OCI-LY1 (cell line): Measurements from ENCODE around the gene RGS11.

ENCODE experiments used
- H2AFZ ChIP-seq: fragments of 200-600 bp; sonication (generic), shearing (Covaris generic); 2 replicates; pipeline ENCODE4 v1.6.0; 2014; ENCODE audit warnings: antibody characterized with exemption, mild to moderate bottlenecking, low read length
- H3F3A ChIP-seq: fragments of 200-600 bp; sonication (generic), shearing (Covaris generic); 2 replicates; pipeline ENCODE4 v1.6.0; 2014; ENCODE audit warnings: mild to moderate bottlenecking, antibody characterized with exemption, low read length, moderate library complexity; ENCODE audit not compliant: insufficient read depth
- H3K27ac ChIP-seq: fragments of 200-600 bp; sonication (generic); 2 replicates; pipeline ENCODE4 v1.5.1; 2014; ENCODE audit warnings: low read length, mixed run types, mild to moderate bottlenecking, low read depth; ENCODE audit not compliant: poor library complexity, severe bottlenecking
- H3K27me3 ChIP-seq: fragments of 200-600 bp; sonication (generic); 2 replicates; pipeline ENCODE4 v1.6.0; 2014; ENCODE audit warnings: antibody characterized with exemption, mild to moderate bottlenecking, low read length, moderate library complexity; ENCODE audit not compliant: insufficient read depth
- H3K36me3 ChIP-seq: fragments of 200-600 bp; sonication (generic); 2 replicates; pipeline ENCODE4 v1.6.1; 2014; ENCODE audit warnings: mild to moderate bottlenecking, antibody characterized with exemption, low read length, moderate library complexity, mixed read lengths; ENCODE audit not compliant: insufficient read depth
- H3K4me1 ChIP-seq: fragments of 200-600 bp; sonication (generic); 2 replicates; pipeline ENCODE4 v1.5.1; 2014; ENCODE audit warnings: mild to moderate bottlenecking, low read length, moderate library complexity; ENCODE audit not compliant: insufficient read depth, severe bottlenecking
- H3K4me2 ChIP-seq: fragments of 200-600 bp; sonication (generic), shearing (Covaris generic); 2 replicates; pipeline ENCODE4 v1.6.1; 2014; ENCODE audit warnings: low read length
- H3K4me3 ChIP-seq: fragments of 200-600 bp; sonication (generic); 2 replicates; pipeline ENCODE4 v1.5.1; 2014; ENCODE audit warnings: low read length, low read depth, mild to moderate bottlenecking, mixed read lengths; ENCODE audit not compliant: poor library complexity, severe bottlenecking
- H3K79me2 ChIP-seq: fragments of 200-600 bp; shearing (Covaris generic); 2 replicates; pipeline ENCODE4 v1.6.1; 2016; ENCODE audit warnings: mixed run types, low read length, mixed read lengths; ENCODE audit not compliant: insufficient read depth
- H3K9ac ChIP-seq: fragments of 200-600 bp; sonication (generic), shearing (Covaris generic); 2 replicates; pipeline ENCODE4 v1.6.1; 2014; ENCODE audit warnings: mild to moderate bottlenecking, low read length, mixed read lengths
- H3K9me2 ChIP-seq: fragments of 200-600 bp; sonication (generic), shearing (Covaris generic); 2 replicates; pipeline ENCODE4 v1.6.1; 2014; ENCODE audit warnings: low read depth, mild to moderate bottlenecking, low read length, mixed read lengths
- H3K9me3 ChIP-seq: fragments of 200-600 bp; shearing (Covaris generic); 2 replicates; pipeline ENCODE4 v1.6.1; 2014; ENCODE audit warnings: low read length, mixed read lengths
- H4K20me1 ChIP-seq: fragments of 200-600 bp; sonication (generic), shearing (Covaris generic); 2 replicates; pipeline ENCODE4 v1.6.0; 2016; ENCODE audit warnings: mild to moderate bottlenecking, low read length; ENCODE audit not compliant: insufficient read depth
- EZH2 ChIP-seq: fragments of 200-600 bp; sonication (generic), shearing (Covaris generic); IDR thresholded peaks from 2 replicates; pipeline ENCODE4 v1.8.0; 2017; ENCODE audit warnings: borderline replicate concordance, mixed run types, mild to moderate bottlenecking, antibody characterized with exemption, low read length, moderate library complexity, mixed read lengths
- TF ChIP-seq, protein P1 (sequence below): fragments of 200-600 bp; sonication (generic), shearing (Covaris generic); IDR thresholded peaks from 2 replicates; pipeline ENCODE4 v1.5.1; 2017; ENCODE audit warnings: mild to moderate bottlenecking, antibody characterized with exemption, low read length, moderate library complexity, mixed read lengths

The RGS11 gene

DNA sequence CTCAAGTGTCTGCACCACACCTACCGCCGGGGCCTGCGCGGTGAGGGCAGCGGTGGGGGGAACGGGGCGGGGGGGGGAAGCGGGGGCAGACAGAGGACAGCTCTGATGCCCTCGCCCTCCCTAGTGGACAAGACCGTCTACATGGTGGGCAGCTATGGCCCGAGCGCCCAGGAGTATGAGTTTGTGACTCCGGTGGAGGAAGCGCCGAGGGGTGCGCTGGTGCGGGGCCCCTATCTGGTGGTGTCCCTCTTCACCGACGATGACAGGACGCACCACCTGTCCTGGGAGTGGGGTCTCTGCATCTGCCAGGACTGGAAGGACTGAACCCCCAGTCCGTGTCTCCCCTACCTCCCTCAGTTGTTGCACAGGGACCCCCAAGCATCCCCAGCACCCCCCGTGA, 6.7 kb upstream of the RGS11 start:
- no peaks in the 10 kb centered on the region for H3K27me3 ChIP-seq
- TF ChIP-seq, protein P1, sequence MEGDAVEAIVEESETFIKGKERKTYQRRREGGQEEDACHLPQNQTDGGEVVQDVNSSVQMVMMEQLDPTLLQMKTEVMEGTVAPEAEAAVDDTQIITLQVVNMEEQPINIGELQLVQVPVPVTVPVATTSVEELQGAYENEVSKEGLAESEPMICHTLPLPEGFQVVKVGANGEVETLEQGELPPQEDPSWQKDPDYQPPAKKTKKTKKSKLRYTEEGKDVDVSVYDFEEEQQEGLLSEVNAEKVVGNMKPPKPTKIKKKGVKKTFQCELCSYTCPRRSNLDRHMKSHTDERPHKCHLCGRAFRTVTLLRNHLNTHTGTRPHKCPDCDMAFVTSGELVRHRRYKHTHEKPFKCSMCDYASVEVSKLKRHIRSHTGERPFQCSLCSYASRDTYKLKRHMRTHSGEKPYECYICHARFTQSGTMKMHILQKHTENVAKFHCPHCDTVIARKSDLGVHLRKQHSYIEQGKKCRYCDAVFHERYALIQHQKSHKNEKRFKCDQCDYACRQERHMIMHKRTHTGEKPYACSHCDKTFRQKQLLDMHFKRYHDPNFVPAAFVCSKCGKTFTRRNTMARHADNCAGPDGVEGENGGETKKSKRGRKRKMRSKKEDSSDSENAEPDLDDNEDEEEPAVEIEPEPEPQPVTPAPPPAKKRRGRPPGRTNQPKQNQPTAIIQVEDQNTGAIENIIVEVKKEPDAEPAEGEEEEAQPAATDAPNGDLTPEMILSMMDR, result no peak
- no peak for TF ChIP-seq EZH2

GRCh38 chr16:281660-282255, 6.0 kb upstream of the RGS11 start:
- Histone ChIP-seq H2AFZ (no peak overlapping the region), H3K27ac (no peak overlapping the region), H4K20me1 (no peaks in the 10 kb centered on the region), H3K36me3 (no peaks in the 10 kb centered on the region; the same call in 1 of the 2 replicates), H3K27me3 (no peaks in the 10 kb centered on the region), H3K9ac (no peak overlapping the region), H3K9me2 (no peaks in the 10 kb centered on the region), H3K9me3 (no peaks in the 10 kb centered on the region), H3K4me1 (peaks cover 8% of the 10 kb centered on the region), H3K79me2 (no peaks in the 10 kb centered on the region), H3K4me2 (no peak overlapping the region), H3F3A (no peaks in the 10 kb centered on the region), H3K4me3 (no peak overlapping the region)
- no peak for TF ChIP-seq EZH2
- TF ChIP-seq, protein P1, result no peak

More for the DNA sequence above, 6.7 kb upstream of the RGS11 start:
- H2AFZ ChIP-seq, result no peak overlapping the region
- H3K4me1 ChIP-seq, result peaks cover 8% of the 10 kb centered on the region
- H3K9ac ChIP-seq, result no peak overlapping the region
- H3K79me2 ChIP-seq, result no peaks in the 10 kb centered on the region
- no peaks in the 10 kb centered on the region; the same call in 1 of the 2 replicates for H3K36me3 ChIP-seq
- H3K4me3 ChIP-seq, result no peak overlapping the region
- no peaks in the 10 kb centered on the region for H3K9me2 ChIP-seq
- H4K20me1 ChIP-seq, result no peaks in the 10 kb centered on the region
- no peaks in the 10 kb centered on the region for H3F3A ChIP-seq
- no peak overlapping the region for H3K4me2 ChIP-seq
- no peaks in the 10 kb centered on the region for H3K9me3 ChIP-seq
- no peak overlapping the region for H3K27ac ChIP-seq

- Histone ChIP-seq H3K27me3 (peaks cover 2% of the 10 kb centered on the region; the same call in 1 of the 2 replicates), H3K9ac (no peak overlapping the region), H2AFZ (no peak overlapping the region), H4K20me1 (no peaks in the 10 kb centered on the region), H3K27ac (no peak overlapping the region), H3K9me3 (no peaks in the 10 kb centered on the region), H3K9me2 (no peaks in the 10 kb centered on the region), H3K36me3 (no peaks in the 10 kb centered on the region), H3F3A (no peaks in the 10 kb centered on the region), H3K4me3 (no peak overlapping the region), H3K4me2 (no peak overlapping the region), H3K79me2 (no peaks in the 10 kb centered on the region), H3K4me1 (peaks cover 8% of the 10 kb centered on the region)
- no peak for TF ChIP-seq EZH2
- TF ChIP-seq, protein P1, result no peak
These were observed 5.4 kb upstream of the RGS11 start for GRCh38 chr16:280991-281659.
